ENCODE data around the gene ING5.

- TF ChIP-seq CTCF (IDR thresholded peaks at IDR 0.05 in 8 of 11, conservative IDR thresholded peaks at IDR 0.05 in 3 of 11): no peak
- no peak for TF ChIP-seq POLR2A (IDR thresholded peaks at IDR 0.05)
- TF ChIP-seq POLR2AphosphoS5 (IDR thresholded peaks at IDR 0.05): peak in 1 of 3 donors; percentile 37
These were observed 44.0 kb upstream of the ING5 start for GRCh38 chr2:241657786-241658254.

All from spleen (tissue), 7 donors.